GM23338 (cell line): ENCODE data around the gene ADAMTS17. TPM values are rescaled to one million over a fixed set of nuclear protein-coding genes. Genes with fewer than 3 reads are reported as not detected.

Source experiments
- ATAC-seq: fragments of 200-7000 bp; cut with Tn5 transposase; 3 replicates; pipeline ENCODE4 v1.9.1; 2020
- DNase-seq: peaks from one replicate; pipeline ENCODE4 v3.0.0-alpha.2; 2015; ENCODE audit warnings: low spot score
- H2AFZ ChIP-seq: fragments of 200-600 bp; sonication (generic); 2 replicates; pipeline ENCODE4 v1.8.0; 2016; ENCODE audit warnings: antibody characterized with exemption, mild to moderate bottlenecking, moderate library complexity
- H3F3A ChIP-seq: fragments of 200-600 bp; sonication (generic); replicated peaks from 2 replicates; pipeline ENCODE4 v1.8.0; 2017; ENCODE audit warnings: antibody characterized with exemption, mixed run types, low read depth
- H3K27ac ChIP-seq: fragments of 200-600 bp; sonication (generic); 2 replicates; pipeline ENCODE4 v1.6.1; 2016; ENCODE audit warnings: low read depth
- H3K27me3 ChIP-seq: fragments of 200-600 bp; sonication (generic); 2 replicates; pipeline ENCODE4 v1.8.0; 2016; ENCODE audit warnings: mild to moderate bottlenecking, mixed run types, moderate library complexity; ENCODE audit not compliant: insufficient read depth
- H3K36me3 ChIP-seq: fragments of 200-600 bp; sonication (generic); 2 replicates; pipeline ENCODE4 v1.8.0; 2016; ENCODE audit warnings: mild to moderate bottlenecking; ENCODE audit not compliant: insufficient read depth
- H3K4me1 ChIP-seq: fragments of 200-600 bp; sonication (generic); 2 replicates; pipeline ENCODE4 v1.8.0; 2016; ENCODE audit warnings: mild to moderate bottlenecking, moderate library complexity; ENCODE audit not compliant: insufficient read depth
- H3K4me2 ChIP-seq: fragments of 200-600 bp; sonication (generic); 2 replicates; pipeline ENCODE4 v1.7.1; 2017; ENCODE audit warnings: mixed run types
- H3K4me3 ChIP-seq: fragments of 200-600 bp; sonication (generic); 2 replicates; pipeline ENCODE4 v1.6.1; 2016; ENCODE audit warnings: mixed run types
- H3K79me2 ChIP-seq: fragments of 200-600 bp; sonication (generic); replicated peaks from 2 replicates; pipeline ENCODE4 v1.8.0; 2017; ENCODE audit warnings: mild to moderate bottlenecking; ENCODE audit not compliant: insufficient read depth
- H3K9me2 ChIP-seq: fragments of 200-600 bp; sonication (generic); 2 replicates; pipeline ENCODE4 v1.8.0; 2017; ENCODE audit not compliant: insufficient read depth
- H4K20me1 ChIP-seq: fragments of 200-600 bp; sonication (generic); replicated peaks from 2 replicates; pipeline ENCODE4 v1.8.0; 2017; ENCODE audit warnings: mild to moderate bottlenecking; ENCODE audit not compliant: insufficient read depth
- H3K27ac Mint-ChIP-seq: 2 replicates; pipeline ENCODE4 v1.8.0; 2020; ENCODE audit warnings: inconsistent platforms, mild to moderate bottlenecking, moderate library complexity, mixed read lengths
- H3K27me3 Mint-ChIP-seq: 3 replicates; pipeline ENCODE4 v1.8.0; 2022; ENCODE audit warnings: low read depth, mild to moderate bottlenecking, moderate library complexity, mixed read lengths, inconsistent platforms; ENCODE audit not compliant: insufficient read depth, poor library complexity
- H3K36me3 Mint-ChIP-seq: 3 replicates; pipeline ENCODE4 v1.8.0; 2021; ENCODE audit warnings: low read depth, mild to moderate bottlenecking, inconsistent platforms, moderate library complexity, mixed read lengths
- H3K4me1 Mint-ChIP-seq: 3 replicates; pipeline ENCODE4 v1.8.0; 2020; ENCODE audit warnings: mild to moderate bottlenecking, inconsistent platforms, mixed read lengths
- H3K4me3 Mint-ChIP-seq: 3 replicates; pipeline ENCODE4 v1.8.0; 2021; ENCODE audit warnings: moderate library complexity, mild to moderate bottlenecking, inconsistent platforms, mixed read lengths
- H3K9me3 Mint-ChIP-seq: 3 replicates; pipeline ENCODE4 v1.8.0; 2020; ENCODE audit warnings: moderate library complexity, mild to moderate bottlenecking, inconsistent platforms, mixed read lengths
- CREB1 ChIP-seq: fragments of 250-450 bp; sonication (Bioruptor Pico); IDR thresholded peaks from 2 replicates; pipeline ENCODE4 v1.5.0; 2020; ENCODE audit warnings: low read depth, mild to moderate bottlenecking, moderate library complexity
- ETS1 ChIP-seq: IDR thresholded peaks from 2 replicates; pipeline ENCODE4 v1.6.1; 2016; ENCODE audit warnings: antibody characterized with exemption
- EZH2 ChIP-seq: fragments of 200-600 bp; sonication (generic); IDR thresholded peaks from one replicate; pipeline ENCODE4 v1.8.0; 2017; ENCODE audit warnings: antibody characterized with exemption, mild to moderate bottlenecking, low read depth; ENCODE audit not compliant: unreplicated experiment
- EZH2phosphoT487 ChIP-seq: fragments of 200-600 bp; sonication (generic); IDR thresholded peaks from one replicate; pipeline ENCODE4 v1.8.1; 2018; ENCODE audit warnings: antibody characterized with exemption; ENCODE audit not compliant: unreplicated experiment
- JUNB ChIP-seq: IDR thresholded peaks from one replicate; pipeline ENCODE4 v1.6.1; 2016; ENCODE audit warnings: antibody characterized with exemption; ENCODE audit not compliant: unreplicated experiment
- NANOG ChIP-seq: IDR thresholded peaks from 2 replicates; pipeline ENCODE4 v1.6.1; 2016; ENCODE audit warnings: antibody characterized with exemption, borderline replicate concordance
- POLR2AphosphoS5 ChIP-seq: IDR thresholded peaks from 2 replicates; pipeline ENCODE4 v1.6.1; 2016; ENCODE audit warnings: antibody characterized with exemption, low read depth
- STAT1 ChIP-seq: IDR thresholded peaks from one replicate; pipeline ENCODE4 v1.6.1; 2016; ENCODE audit warnings: antibody characterized with exemption; ENCODE audit not compliant: unreplicated experiment
- ZNF114 ChIP-seq: fragments of 250-450 bp; sonication (Bioruptor Pico); IDR thresholded peaks from 2 replicates; pipeline ENCODE4 v1.5.0; 2020; ENCODE audit warnings: mild to moderate bottlenecking, moderate library complexity
- ZNF331 ChIP-seq: fragments of 250-450 bp; sonication (Bioruptor Pico); IDR thresholded peaks from 2 replicates; pipeline ENCODE4 v1.5.0; 2020; ENCODE audit warnings: low read depth, mild to moderate bottlenecking, moderate library complexity
- ZNF462 ChIP-seq: fragments of 250-450 bp; sonication (Bioruptor Pico); IDR thresholded peaks from 2 replicates; pipeline ENCODE4 v1.5.0; 2020; ENCODE audit warnings: mild to moderate bottlenecking, moderate library complexity
- polyA plus RNA-seq: library from polyadenylated mRNA; unstranded; fragments of >200 nt; fragmentation: Nextera tagmentation; extraction: Ambion mirVana; gene quantifications from 2 replicates; pipeline ENCODE4 v1.2.1, GENCODE V29; 2016
- total RNA-seq: library from RNA; depleted of rRNA; stranded (reverse); fragments of >200 nt; shearing (Covaris generic); gene quantifications from 2 replicates; pipeline ENCODE4 v1.2.3, GENCODE V29; 2014
- TF ChIP-seq, protein P1 (sequence below): IDR thresholded peaks from one replicate; pipeline ENCODE4 v1.6.1; 2018; ENCODE audit warnings: antibody characterized with exemption; ENCODE audit not compliant: unreplicated experiment
- TF ChIP-seq, protein P2 (sequence below), 2 experiments: fragments of 200-600 bp in 1 of 2; sonication (generic) in 1 of 2; conservative IDR thresholded peaks; 2 replicates each; pipeline versions ENCODE4 v1.5.1 to v1.6.1; 2016 to 2017; ENCODE audit warnings: antibody characterized with exemption in 2 of 2, low read depth in 2 of 2, mild to moderate bottlenecking in 2 of 2, moderate library complexity in 1 of 2

Gene ADAMTS17
- total and polyA plus RNA-seq, 2 experiments from 2014 or later, result 0.60 to 3.8 TPM

DNA sequence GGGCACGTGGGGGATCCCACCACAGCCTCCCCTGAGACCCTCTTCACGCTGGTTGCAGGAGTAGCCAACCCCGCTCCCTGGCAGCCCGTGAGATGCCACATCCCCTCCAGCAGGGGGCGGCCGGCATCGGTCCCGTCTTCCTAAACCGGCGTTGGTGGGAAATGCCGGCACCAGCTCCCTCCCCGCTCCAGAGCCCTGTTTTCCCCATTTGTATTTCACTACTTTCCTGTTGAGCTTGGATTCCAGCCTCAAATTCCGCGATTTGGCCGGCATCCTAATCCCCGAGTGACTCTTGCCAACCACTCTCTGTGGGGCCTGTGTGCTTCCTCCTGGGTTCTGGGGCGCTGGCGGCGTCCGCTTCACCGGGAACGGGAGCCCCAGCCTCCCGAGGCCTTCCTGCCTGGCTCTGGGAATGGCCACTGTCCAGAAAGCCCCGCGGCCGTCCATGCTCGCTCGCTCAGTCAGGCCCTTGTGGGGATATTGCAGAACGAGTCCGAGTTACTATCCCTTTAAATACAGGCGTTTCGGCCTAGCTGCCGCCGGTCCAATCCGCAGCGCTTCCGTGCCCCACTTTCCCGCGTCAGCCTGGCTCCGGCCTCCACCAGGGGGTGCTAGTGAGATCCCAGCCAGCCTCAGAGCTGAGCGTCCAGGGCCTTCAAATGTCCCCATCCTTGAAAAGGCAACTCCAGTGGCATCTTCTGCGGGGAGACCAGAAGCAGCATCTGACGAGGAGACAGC is 8.1 kb upstream of the ADAMTS17 start:
- peak overlapping the region; percentile 91 for H3K4me3 Mint-ChIP-seq
- TF ChIP-seq JUNB (no peak), EZH2 (no peak), CREB1 (CRISPR knock-in tag) (peak; percentile 84), ZNF462 (peak; percentile 85; the same call in 1 of the 2 replicates), ZNF114 (CRISPR knock-in tag) (no peak), POLR2AphosphoS5 (no peak), ZNF331 (CRISPR knock-in tag) (no peak), NANOG (no peak), EZH2phosphoT487 (no peak), ETS1 (no peak), STAT1 (no peak)
- TF ChIP-seq, protein P1, sequence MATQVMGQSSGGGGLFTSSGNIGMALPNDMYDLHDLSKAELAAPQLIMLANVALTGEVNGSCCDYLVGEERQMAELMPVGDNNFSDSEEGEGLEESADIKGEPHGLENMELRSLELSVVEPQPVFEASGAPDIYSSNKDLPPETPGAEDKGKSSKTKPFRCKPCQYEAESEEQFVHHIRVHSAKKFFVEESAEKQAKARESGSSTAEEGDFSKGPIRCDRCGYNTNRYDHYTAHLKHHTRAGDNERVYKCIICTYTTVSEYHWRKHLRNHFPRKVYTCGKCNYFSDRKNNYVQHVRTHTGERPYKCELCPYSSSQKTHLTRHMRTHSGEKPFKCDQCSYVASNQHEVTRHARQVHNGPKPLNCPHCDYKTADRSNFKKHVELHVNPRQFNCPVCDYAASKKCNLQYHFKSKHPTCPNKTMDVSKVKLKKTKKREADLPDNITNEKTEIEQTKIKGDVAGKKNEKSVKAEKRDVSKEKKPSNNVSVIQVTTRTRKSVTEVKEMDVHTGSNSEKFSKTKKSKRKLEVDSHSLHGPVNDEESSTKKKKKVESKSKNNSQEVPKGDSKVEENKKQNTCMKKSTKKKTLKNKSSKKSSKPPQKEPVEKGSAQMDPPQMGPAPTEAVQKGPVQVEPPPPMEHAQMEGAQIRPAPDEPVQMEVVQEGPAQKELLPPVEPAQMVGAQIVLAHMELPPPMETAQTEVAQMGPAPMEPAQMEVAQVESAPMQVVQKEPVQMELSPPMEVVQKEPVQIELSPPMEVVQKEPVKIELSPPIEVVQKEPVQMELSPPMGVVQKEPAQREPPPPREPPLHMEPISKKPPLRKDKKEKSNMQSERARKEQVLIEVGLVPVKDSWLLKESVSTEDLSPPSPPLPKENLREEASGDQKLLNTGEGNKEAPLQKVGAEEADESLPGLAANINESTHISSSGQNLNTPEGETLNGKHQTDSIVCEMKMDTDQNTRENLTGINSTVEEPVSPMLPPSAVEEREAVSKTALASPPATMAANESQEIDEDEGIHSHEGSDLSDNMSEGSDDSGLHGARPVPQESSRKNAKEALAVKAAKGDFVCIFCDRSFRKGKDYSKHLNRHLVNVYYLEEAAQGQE, result no peak
- TF ChIP-seq, protein P2, sequence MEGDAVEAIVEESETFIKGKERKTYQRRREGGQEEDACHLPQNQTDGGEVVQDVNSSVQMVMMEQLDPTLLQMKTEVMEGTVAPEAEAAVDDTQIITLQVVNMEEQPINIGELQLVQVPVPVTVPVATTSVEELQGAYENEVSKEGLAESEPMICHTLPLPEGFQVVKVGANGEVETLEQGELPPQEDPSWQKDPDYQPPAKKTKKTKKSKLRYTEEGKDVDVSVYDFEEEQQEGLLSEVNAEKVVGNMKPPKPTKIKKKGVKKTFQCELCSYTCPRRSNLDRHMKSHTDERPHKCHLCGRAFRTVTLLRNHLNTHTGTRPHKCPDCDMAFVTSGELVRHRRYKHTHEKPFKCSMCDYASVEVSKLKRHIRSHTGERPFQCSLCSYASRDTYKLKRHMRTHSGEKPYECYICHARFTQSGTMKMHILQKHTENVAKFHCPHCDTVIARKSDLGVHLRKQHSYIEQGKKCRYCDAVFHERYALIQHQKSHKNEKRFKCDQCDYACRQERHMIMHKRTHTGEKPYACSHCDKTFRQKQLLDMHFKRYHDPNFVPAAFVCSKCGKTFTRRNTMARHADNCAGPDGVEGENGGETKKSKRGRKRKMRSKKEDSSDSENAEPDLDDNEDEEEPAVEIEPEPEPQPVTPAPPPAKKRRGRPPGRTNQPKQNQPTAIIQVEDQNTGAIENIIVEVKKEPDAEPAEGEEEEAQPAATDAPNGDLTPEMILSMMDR (conservative IDR thresholded peaks at IDR 0.05; ENCODE audit: low read depth in 2 of 2), result peak; percentile 77 to 94
- H3K36me3 Mint-ChIP-seq, result no peaks in the 10 kb centered on the region; the same call in 2 of the 3 replicates
- peak; percentile 92 for DNase-seq
- H3K27ac Mint-ChIP-seq, result no peak overlapping the region
- H3K36me3 ChIP-seq, result no peaks in the 10 kb centered on the region
- H3K4me2 ChIP-seq, result peak overlapping the region; percentile 99
- peak; percentile 95 for ATAC-seq
- H3K27me3 ChIP-seq, result peaks cover 18% of the 10 kb centered on the region
- H3F3A ChIP-seq, result no peaks in the 10 kb centered on the region
- H2AFZ ChIP-seq, result peak overlapping the region; percentile 100
- H4K20me1 ChIP-seq, result no peaks in the 10 kb centered on the region
- H3K79me2 ChIP-seq, result no peaks in the 10 kb centered on the region
- H3K27ac ChIP-seq, result no peak overlapping the region
- H3K4me1 Mint-ChIP-seq, result peaks cover 14% of the 10 kb centered on the region
- no peaks in the 10 kb centered on the region; the same call in 1 of the 3 replicates for H3K9me3 Mint-ChIP-seq
- H3K4me1 ChIP-seq, result no peaks in the 10 kb centered on the region
- H3K27me3 Mint-ChIP-seq, result peaks cover 3% of the 10 kb centered on the region
- peak overlapping the region; percentile 100 for H3K4me3 ChIP-seq
- peaks cover 4% of the 10 kb centered on the region; the same call in 1 of the 2 replicates for H3K9me2 ChIP-seq
